PC-9 (cell line): ENCODE measurements around the gene GPC5.

ENCODE experiments used
- CTCF ChIP-seq: fragments of 200-600 bp; sonication (generic); conservative IDR thresholded peaks from 2 replicates; pipeline ENCODE4 v1.6.1; 2017; ENCODE audit warnings: mixed run types, antibody characterized with exemption, mild to moderate bottlenecking, moderate library complexity
- EZH2 ChIP-seq: fragments of 200-600 bp; sonication (generic); IDR thresholded peaks from 2 replicates; pipeline ENCODE4 v1.8.0; 2017; ENCODE audit warnings: antibody characterized with exemption, low read depth

- TF ChIP-seq CTCF (no peak), EZH2 (no peak)
Observed at GRCh38 chr13:92312823-92313222, 914.4 kb downstream of the GPC5 start.
